Colonic mucosa (tissue), 4 donors: ENCODE data around the gene MOSPD3. TPM values are rescaled to one million over a fixed set of nuclear protein-coding genes. Genes with fewer than 3 reads are reported as not detected.

Experiments used
- DNase-seq: peaks from one replicate; pipeline ENCODE4 v3.0.0-alpha.2; 2020
- H3K27ac ChIP-seq: fragments of 200-600 bp; one replicate; pipeline ENCODE4 v1.8.0; 2021
- H3K27me3 ChIP-seq: fragments of 200-600 bp; one replicate; pipeline ENCODE4 v1.8.0; 2021
- H3K36me3 ChIP-seq: fragments of 200-600 bp; one replicate; pipeline ENCODE4 v1.8.0; 2021
- H3K4me1 ChIP-seq: fragments of 200-600 bp; one replicate; pipeline ENCODE4 v1.8.0; 2021; ENCODE audit warnings: mild to moderate bottlenecking
- H3K4me3 ChIP-seq: fragments of 200-600 bp; one replicate; pipeline ENCODE4 v1.8.0; 2021
- H3K9ac ChIP-seq, 2 donors: one replicate each; pipeline ENCODE4 v1.7.0; 2013; ENCODE audit warnings: control low read depth in 2 of 2, low read depth in 2 of 2, low read length in 2 of 2
- H3K9me3 ChIP-seq: fragments of 200-600 bp; one replicate; pipeline ENCODE4 v1.8.0; 2021
- intact Hi-C: fragments of 100-400 bp; cut with DNase I; formaldehyde crosslinking; loops from one replicate; pipeline ENCODE4 v1.14.1; 2022
- total RNA-seq, 2 donors: library from RNA; stranded (reverse); fragmentation: NEBNext Ultra II Directional in 1 of 2; extraction: Animal tissue kit (Norgen Biotek cat#: 25700) in 1 of 2; gene quantifications; one replicate each; pipeline ENCODE4 v1.2.1, GENCODE V29; 2021
- TF ChIP-seq, protein P1 (sequence below): fragments of 200-600 bp; IDR thresholded peaks from one replicate; pipeline ENCODE4 v1.8.0; 2022; ENCODE audit warnings: antibody characterized with exemption, mild to moderate bottlenecking
- donor health status: healthy.
- donor health status: DM: no; HTN: no; CAD: no.
- donor health status: DM: no; HTN: no; CAD: no.

MOSPD3 gene
- total RNA-seq, 2 donors from 2014 or later = 15.1 to 16.9 TPM

- TF ChIP-seq, protein P1, sequence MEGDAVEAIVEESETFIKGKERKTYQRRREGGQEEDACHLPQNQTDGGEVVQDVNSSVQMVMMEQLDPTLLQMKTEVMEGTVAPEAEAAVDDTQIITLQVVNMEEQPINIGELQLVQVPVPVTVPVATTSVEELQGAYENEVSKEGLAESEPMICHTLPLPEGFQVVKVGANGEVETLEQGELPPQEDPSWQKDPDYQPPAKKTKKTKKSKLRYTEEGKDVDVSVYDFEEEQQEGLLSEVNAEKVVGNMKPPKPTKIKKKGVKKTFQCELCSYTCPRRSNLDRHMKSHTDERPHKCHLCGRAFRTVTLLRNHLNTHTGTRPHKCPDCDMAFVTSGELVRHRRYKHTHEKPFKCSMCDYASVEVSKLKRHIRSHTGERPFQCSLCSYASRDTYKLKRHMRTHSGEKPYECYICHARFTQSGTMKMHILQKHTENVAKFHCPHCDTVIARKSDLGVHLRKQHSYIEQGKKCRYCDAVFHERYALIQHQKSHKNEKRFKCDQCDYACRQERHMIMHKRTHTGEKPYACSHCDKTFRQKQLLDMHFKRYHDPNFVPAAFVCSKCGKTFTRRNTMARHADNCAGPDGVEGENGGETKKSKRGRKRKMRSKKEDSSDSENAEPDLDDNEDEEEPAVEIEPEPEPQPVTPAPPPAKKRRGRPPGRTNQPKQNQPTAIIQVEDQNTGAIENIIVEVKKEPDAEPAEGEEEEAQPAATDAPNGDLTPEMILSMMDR = no peak
- Histone ChIP-seq H3K36me3 (no peaks in the 10 kb centered on the region), H3K9ac (no peak overlapping the region), H3K27ac (no peak overlapping the region), H3K4me3 (no peak overlapping the region), H3K4me1 (no peaks in the 10 kb centered on the region), H3K27me3 (no peaks in the 10 kb centered on the region), H3K9me3 (no peaks in the 10 kb centered on the region)
- no peak for DNase-seq
- intact Hi-C loops = no loop called here
These were observed 14.9 kb downstream of the MOSPD3 start for GRCh38 chr7:100627238-100627549.

DNA sequence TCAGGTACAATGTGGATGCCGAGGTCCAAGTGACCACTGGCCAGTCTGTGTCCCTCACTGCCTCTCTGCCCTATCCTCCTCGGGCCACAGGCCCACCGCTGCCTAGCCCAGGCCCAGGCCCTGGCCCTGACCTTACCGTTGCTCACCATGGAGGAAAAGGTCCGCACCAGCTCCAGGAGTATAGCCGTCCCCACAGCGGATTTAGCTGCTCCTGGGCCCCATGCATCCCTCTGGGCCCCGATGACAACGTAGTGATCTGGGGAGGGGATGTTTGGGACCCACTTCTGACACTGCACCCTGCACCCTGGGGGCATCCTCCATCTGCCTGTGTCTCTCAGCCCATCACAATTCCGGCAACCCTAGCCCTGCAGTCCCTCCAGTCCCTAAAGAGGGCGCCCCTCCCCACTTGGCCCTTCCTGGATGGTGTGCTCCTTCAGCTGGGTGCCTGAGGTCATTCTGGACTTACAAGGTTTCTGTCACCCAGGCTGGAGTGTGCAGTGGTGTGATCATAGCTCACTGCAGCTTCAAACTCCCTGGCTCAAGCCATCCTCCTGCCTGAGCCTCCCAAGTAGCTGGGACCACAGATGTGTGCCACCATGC, 16.9 kb downstream of the MOSPD3 start:
- Histone ChIP-seq H3K4me1 (no peaks in the 10 kb centered on the region), H3K4me3 (no peak overlapping the region), H3K27me3 (peaks cover 3% of the 10 kb centered on the region), H3K27ac (no peak overlapping the region), H3K9me3 (no peaks in the 10 kb centered on the region), H3K36me3 (no peaks in the 10 kb centered on the region), H3K9ac (no peak overlapping the region)
- intact Hi-C loops = no loop called here
- no peak for DNase-seq
- TF ChIP-seq, protein P1 = no peak

DNA sequence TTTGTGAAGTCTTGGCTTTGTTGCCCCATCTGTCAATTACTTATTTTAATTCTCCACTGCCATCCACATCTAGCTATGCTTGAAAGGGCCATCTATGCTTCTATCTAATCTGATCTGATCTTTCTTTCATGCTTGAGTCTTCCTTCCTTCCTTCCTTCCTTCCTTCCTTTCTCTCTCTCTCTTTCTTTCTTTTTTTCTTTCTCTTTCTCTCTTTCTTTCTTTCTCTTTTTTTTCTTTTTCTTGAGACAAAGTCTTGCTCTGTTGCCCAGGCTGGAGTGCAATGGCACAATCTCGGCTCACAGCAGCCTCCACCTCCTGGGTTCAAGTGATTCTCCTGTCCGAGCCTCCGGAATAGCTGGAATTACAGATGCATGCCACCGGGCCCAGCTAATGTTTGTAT, 17.7 kb downstream of the MOSPD3 start:
- H3K4me3 ChIP-seq = no peak overlapping the region
- no peaks in the 10 kb centered on the region for H3K4me1 ChIP-seq
- TF ChIP-seq, protein P1 = no peak
- H3K27me3 ChIP-seq = peaks cover 3% of the 10 kb centered on the region
- no peaks in the 10 kb centered on the region for H3K36me3 ChIP-seq
- no peak overlapping the region for H3K27ac ChIP-seq
- no peak for DNase-seq
- H3K9me3 ChIP-seq = no peaks in the 10 kb centered on the region
- no peak overlapping the region for H3K9ac ChIP-seq
- intact Hi-C loops = no loop called here

DNA sequence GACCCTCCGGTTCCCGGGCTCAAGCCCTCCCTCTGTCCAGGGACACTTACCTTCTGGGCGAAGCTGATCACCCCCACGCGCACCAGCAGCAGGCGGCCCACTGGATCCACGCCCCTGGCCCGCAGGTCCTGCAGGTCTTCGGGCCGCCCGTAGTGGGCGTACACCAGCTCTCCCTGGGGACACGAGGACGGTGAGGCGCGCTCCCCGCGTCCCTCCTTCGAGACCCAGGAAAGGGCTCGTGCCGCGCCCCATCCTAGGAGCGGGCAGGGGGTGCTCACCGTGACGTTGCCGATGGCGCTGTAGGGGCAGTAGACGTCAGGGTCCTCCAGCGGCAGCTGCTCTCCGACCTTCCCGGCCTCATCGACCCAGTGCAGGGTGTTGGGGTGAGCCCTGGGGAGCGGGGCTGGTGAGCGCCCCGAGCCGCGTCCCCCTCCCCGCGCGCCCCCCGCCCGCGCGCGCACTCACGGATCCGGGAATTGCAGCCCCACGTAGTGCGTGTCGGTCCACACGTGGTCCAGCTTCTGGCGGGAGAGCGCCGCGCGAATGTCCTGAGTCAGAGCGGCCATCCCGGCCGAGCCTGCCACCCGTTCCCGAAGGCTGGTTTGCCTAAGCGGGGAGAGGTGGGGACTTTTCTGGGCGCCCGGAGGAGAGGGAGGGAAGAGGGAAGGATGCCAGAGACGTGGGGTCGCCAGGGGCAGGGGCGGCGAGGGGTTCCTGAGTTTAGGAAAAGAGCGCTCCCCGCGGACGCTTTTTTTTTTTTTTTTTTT, 20.8 kb downstream of the MOSPD3 start:
- H3K9me3 ChIP-seq = no peaks in the 10 kb centered on the region
- peak overlapping the region; percentile 57 for H3K4me3 ChIP-seq
- TF ChIP-seq, protein P1 = peak; percentile 46
- H3K36me3 ChIP-seq = no peaks in the 10 kb centered on the region
- peaks cover 3% of the 10 kb centered on the region for H3K27me3 ChIP-seq
- peak overlapping the region; percentile 34 to 64 for H3K9ac ChIP-seq
- no peaks in the 10 kb centered on the region for H3K4me1 ChIP-seq
- peak; percentile 67 for DNase-seq
- intact Hi-C loops = no loop called here
- H3K27ac ChIP-seq = no peak overlapping the region

DNA sequence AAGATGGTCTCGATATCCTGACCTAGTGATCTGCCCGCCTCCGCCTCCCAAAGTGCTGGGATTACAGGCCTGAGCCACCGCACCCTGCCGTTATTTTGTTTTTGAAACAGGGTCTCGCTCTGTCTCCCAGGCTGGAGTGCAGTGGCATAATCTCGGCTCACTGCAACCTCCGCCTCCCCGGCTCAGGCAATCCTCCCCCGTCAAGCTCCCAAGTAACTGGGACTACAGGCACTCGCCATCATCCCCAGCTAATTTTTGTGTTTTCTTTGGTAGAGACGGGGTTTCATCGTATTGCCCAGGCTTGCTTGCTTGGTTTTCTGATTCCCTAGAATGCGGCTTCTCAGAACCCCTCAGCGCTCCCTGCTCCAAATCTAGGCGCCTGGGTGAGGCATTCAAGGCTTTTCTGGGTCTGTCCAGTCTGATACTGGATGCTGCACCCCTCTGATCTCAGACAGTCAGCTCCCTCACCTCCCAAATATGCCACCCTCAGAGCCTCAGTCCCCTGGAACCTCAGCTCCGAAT, 27.7 kb downstream of the MOSPD3 start:
- Histone ChIP-seq H3K27me3 (no peaks in the 10 kb centered on the region), H3K4me1 (no peaks in the 10 kb centered on the region), H3K36me3 (no peaks in the 10 kb centered on the region), H3K4me3 (no peak overlapping the region), H3K27ac (no peak overlapping the region), H3K9ac (no peak overlapping the region), H3K9me3 (no peaks in the 10 kb centered on the region)
- intact Hi-C loops = no loop called here
- no peak for DNase-seq
- TF ChIP-seq, protein P1 = no peak
